Thyroid gland (tissue), 4 donors: Measurements from ENCODE around the gene SERINC2.
"Not testable (repeated sequence)": the region's sequence is repeated elsewhere in the genome, so short reads cannot be mapped to it uniquely, and the experiment has no call there.

Experiments
- POLR2A ChIP-seq, 2 donors: fragments of 450-650 bp; IDR thresholded peaks; one replicate each; pipeline ENCODE4 v1.6.1; 2017; ENCODE audit warnings: antibody characterized with exemption in 2 of 2, mild to moderate bottlenecking in 2 of 2, moderate library complexity in 1 of 2
- TF ChIP-seq, protein P1 (sequence below), 6 experiments: fragments of 200-600 bp in 3 of 6; fragments of 450-650 bp in 3 of 6; sonication (generic) in 3 of 6; IDR thresholded peaks; one replicate each; pipeline ENCODE4 v1.5.1; 2016 to 2019; ENCODE audit warnings: antibody characterized with exemption in 6 of 6, mild to moderate bottlenecking in 2 of 6, inconsistent platforms in 1 of 6, moderate library complexity in 1 of 6

DNA sequence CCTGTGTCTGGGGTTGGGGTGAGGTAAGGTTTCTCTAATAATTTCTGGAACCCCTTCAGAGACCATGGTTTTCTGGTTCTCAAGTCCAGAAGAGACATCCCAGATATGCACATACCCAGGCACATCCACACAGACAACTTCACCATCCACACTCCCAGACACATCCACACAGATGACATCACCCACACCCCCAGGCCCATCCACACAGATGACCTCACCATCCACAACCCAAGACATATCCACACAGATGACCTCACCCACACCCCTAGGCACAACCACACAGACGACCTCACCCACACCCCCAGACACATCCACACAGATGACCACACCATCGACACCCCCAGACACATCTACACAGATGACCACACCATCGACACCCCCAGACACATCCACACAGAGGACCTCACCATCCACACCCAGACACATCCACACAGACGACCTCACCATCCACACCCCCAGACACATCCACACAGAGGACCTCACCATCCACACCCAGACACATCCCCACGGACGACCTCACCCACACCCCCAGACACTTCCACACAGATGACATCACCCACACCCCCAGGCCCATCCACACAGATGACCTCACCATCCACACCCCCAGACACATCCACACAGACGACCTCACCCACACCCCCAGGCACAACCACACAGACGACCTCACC is 26.3 kb upstream of the SERINC2 start:
- TF ChIP-seq, protein P1, sequence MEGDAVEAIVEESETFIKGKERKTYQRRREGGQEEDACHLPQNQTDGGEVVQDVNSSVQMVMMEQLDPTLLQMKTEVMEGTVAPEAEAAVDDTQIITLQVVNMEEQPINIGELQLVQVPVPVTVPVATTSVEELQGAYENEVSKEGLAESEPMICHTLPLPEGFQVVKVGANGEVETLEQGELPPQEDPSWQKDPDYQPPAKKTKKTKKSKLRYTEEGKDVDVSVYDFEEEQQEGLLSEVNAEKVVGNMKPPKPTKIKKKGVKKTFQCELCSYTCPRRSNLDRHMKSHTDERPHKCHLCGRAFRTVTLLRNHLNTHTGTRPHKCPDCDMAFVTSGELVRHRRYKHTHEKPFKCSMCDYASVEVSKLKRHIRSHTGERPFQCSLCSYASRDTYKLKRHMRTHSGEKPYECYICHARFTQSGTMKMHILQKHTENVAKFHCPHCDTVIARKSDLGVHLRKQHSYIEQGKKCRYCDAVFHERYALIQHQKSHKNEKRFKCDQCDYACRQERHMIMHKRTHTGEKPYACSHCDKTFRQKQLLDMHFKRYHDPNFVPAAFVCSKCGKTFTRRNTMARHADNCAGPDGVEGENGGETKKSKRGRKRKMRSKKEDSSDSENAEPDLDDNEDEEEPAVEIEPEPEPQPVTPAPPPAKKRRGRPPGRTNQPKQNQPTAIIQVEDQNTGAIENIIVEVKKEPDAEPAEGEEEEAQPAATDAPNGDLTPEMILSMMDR (IDR thresholded peaks at IDR 0.05): not testable (repeated sequence)
- TF ChIP-seq POLR2A (IDR thresholded peaks at IDR 0.05): not testable (repeated sequence)
